Measurements from ENCODE around the gene TGM5. TPM values are rescaled to one million over a fixed set of nuclear protein-coding genes. Genes with fewer than 3 reads are reported as not detected.

TGM5 gene
- total RNA-seq, 1 donor from 2014 or later: not detected

- peak; percentile 53 for DNase-seq
- no peak for ATAC-seq (ENCODE audit: poor library complexity)
- intact Hi-C loops (cut with DNase I): no loop called here
These were observed 13.0 kb downstream of the TGM5 start for GRCh38 chr15:43253431-43254403.

- DNase-seq (no peak), ATAC-seq (ENCODE audit: poor library complexity) (no peak)
- intact Hi-C loops (cut with DNase I): no loop called here
These were observed 14.9 kb downstream of the TGM5 start for GRCh38 chr15:43251871-43252250.

GRCh38 chr15:43251185-43251870 is 15.4 kb downstream of the TGM5 start:
- ATAC-seq (ENCODE audit: poor library complexity) (no peak), DNase-seq (no peak)
- intact Hi-C loops (cut with DNase I): no loop called here

GRCh38 chr15:43250785-43251184 is 15.9 kb downstream of the TGM5 start:
- intact Hi-C loops (cut with DNase I): no loop called here
- ATAC-seq (ENCODE audit: poor library complexity) (no peak), DNase-seq (no peak)

GRCh38 chr15:43249699-43250203 is 17.0 kb downstream of the TGM5 start:
- no peak for ATAC-seq (ENCODE audit: poor library complexity)
- DNase-seq: no peak
- intact Hi-C loops (cut with DNase I): no loop called here

- DNase-seq: no peak
- no peak for ATAC-seq (ENCODE audit: poor library complexity)
- intact Hi-C loops (cut with DNase I): no loop called here
These were observed 17.5 kb downstream of the TGM5 start for GRCh38 chr15:43249236-43249635.

GRCh38 chr15:43246261-43246774 is 20.4 kb downstream of the TGM5 start:
- ATAC-seq (ENCODE audit: poor library complexity): no peak
- DNase-seq: no peak

GRCh38 chr15:43244092-43244491 is 22.6 kb downstream of the TGM5 start:
- intact Hi-C loops (cut with DNase I): no loop called here
- DNase-seq (no peak), ATAC-seq (ENCODE audit: poor library complexity) (no peak)

More at GRCh38 chr15:43246261-43246774, 20.4 kb downstream of the TGM5 start:
- intact Hi-C loops (cut with DNase I): no loop called here

- no peak for ATAC-seq (ENCODE audit: poor library complexity)
- DNase-seq: no peak
- intact Hi-C loops (cut with DNase I): no loop called here
These were observed 23.6 kb downstream of the TGM5 start for GRCh38 chr15:43243020-43243645.

- no peak for ATAC-seq (ENCODE audit: poor library complexity)
- intact Hi-C loops (cut with DNase I): no loop called here
These were observed 24.1 kb downstream of the TGM5 start for GRCh38 chr15:43242616-43243015.

GRCh38 chr15:43241100-43241499 is 25.6 kb downstream of the TGM5 start:
- DNase-seq (no peak), ATAC-seq (ENCODE audit: poor library complexity) (peak; percentile 91)
- intact Hi-C loops (cut with DNase I): no loop called here

More at GRCh38 chr15:43242616-43243015, 24.1 kb downstream of the TGM5 start:
- DNase-seq: no peak

- no peak for DNase-seq
- intact Hi-C loops (cut with DNase I): no loop called here
- no peak for ATAC-seq (ENCODE audit: poor library complexity)
These were observed 26.8 kb downstream of the TGM5 start for GRCh38 chr15:43239732-43240491.

GRCh38 chr15:43238671-43239131 is 28.0 kb downstream of the TGM5 start:
- intact Hi-C loops (cut with DNase I): no loop called here
- no peak for ATAC-seq (ENCODE audit: poor library complexity)
- no peak for DNase-seq

GRCh38 chr15:43237842-43238470 is 28.8 kb downstream of the TGM5 start:
- intact Hi-C loops (cut with DNase I): no loop called here
- no peak for DNase-seq

GRCh38 chr15:43235536-43235935 is 31.2 kb downstream of the TGM5 start:
- DNase-seq: no peak
- no peak for ATAC-seq (ENCODE audit: poor library complexity)
- intact Hi-C loops (cut with DNase I): no loop called here

More at GRCh38 chr15:43237842-43238470, 28.8 kb downstream of the TGM5 start:
- ATAC-seq (ENCODE audit: poor library complexity): no peak

GRCh38 chr15:43232289-43232874 is 34.3 kb downstream of the TGM5 start:
- ATAC-seq (ENCODE audit: poor library complexity) (no peak), DNase-seq (no peak)
- intact Hi-C loops (cut with DNase I): no loop called here

GRCh38 chr15:43230640-43231115 is 36.0 kb downstream of the TGM5 start:
- ATAC-seq (ENCODE audit: poor library complexity) (no peak), DNase-seq (no peak)
- intact Hi-C loops (cut with DNase I): no loop called here

All from Right ventricle myocardium superior (tissue), 1 donor.